GM23338 (cell line): ENCODE measurements around the gene C3orf80.

Experiments used
- CREB1 ChIP-seq: fragments of 250-450 bp; sonication (Bioruptor Pico); IDR thresholded peaks from 2 replicates; pipeline ENCODE4 v1.5.0; 2020; ENCODE audit warnings: low read depth, mild to moderate bottlenecking, moderate library complexity
- CTCF ChIP-seq, 2 experiments: fragments of 200-600 bp in 1 of 2; sonication (generic) in 1 of 2; conservative IDR thresholded peaks; 2 replicates each; pipeline versions ENCODE4 v1.5.1 to v1.6.1; 2016 to 2017; ENCODE audit warnings: antibody characterized with exemption in 2 of 2, low read depth in 2 of 2, mild to moderate bottlenecking in 2 of 2, moderate library complexity in 1 of 2
- ETS1 ChIP-seq: IDR thresholded peaks from 2 replicates; pipeline ENCODE4 v1.6.1; 2016; ENCODE audit warnings: antibody characterized with exemption
- EZH2 ChIP-seq: fragments of 200-600 bp; sonication (generic); IDR thresholded peaks from one replicate; pipeline ENCODE4 v1.8.0; 2017; ENCODE audit warnings: antibody characterized with exemption, mild to moderate bottlenecking, low read depth; ENCODE audit not compliant: unreplicated experiment
- EZH2phosphoT487 ChIP-seq: fragments of 200-600 bp; sonication (generic); IDR thresholded peaks from one replicate; pipeline ENCODE4 v1.8.1; 2018; ENCODE audit warnings: antibody characterized with exemption; ENCODE audit not compliant: unreplicated experiment
- JUNB ChIP-seq: IDR thresholded peaks from one replicate; pipeline ENCODE4 v1.6.1; 2016; ENCODE audit warnings: antibody characterized with exemption; ENCODE audit not compliant: unreplicated experiment
- POLR2AphosphoS5 ChIP-seq: IDR thresholded peaks from 2 replicates; pipeline ENCODE4 v1.6.1; 2016; ENCODE audit warnings: antibody characterized with exemption, low read depth
- ZNF114 ChIP-seq: fragments of 250-450 bp; sonication (Bioruptor Pico); IDR thresholded peaks from 2 replicates; pipeline ENCODE4 v1.5.0; 2020; ENCODE audit warnings: mild to moderate bottlenecking, moderate library complexity
- ZNF331 ChIP-seq: fragments of 250-450 bp; sonication (Bioruptor Pico); IDR thresholded peaks from 2 replicates; pipeline ENCODE4 v1.5.0; 2020; ENCODE audit warnings: low read depth, mild to moderate bottlenecking, moderate library complexity
- TF ChIP-seq, protein P1 (sequence below): IDR thresholded peaks from one replicate; pipeline ENCODE4 v1.6.1; 2018; ENCODE audit warnings: antibody characterized with exemption; ENCODE audit not compliant: unreplicated experiment

DNA sequence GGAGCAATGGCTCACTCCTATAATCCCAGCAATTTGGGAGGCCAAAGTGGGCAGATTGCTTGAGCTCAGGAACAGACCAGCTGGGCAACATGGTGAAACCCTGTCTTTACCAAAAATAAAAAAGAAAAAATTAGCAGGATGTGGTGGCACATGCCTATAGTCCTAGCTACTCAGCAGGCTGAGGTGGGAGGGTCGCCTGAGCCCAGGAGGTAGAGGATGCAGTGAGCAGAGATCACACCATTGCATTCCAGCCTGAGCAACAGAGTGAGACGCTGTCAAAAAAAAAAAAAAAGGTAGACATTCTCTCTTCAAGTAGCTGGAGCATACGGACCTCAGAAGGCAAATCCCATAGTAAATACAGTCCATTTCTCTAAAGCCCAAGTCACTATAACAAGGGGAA is 7.1 kb upstream of the C3orf80 start:
- TF ChIP-seq CTCF (conservative IDR thresholded peaks at IDR 0.05; ENCODE audit: low read depth in 2 of 2) (no peak), EZH2 (no peak), POLR2AphosphoS5 (no peak), CREB1 (CRISPR knock-in tag) (no peak), JUNB (no peak), EZH2phosphoT487 (no peak), ETS1 (no peak), ZNF331 (CRISPR knock-in tag) (no peak), ZNF114 (CRISPR knock-in tag) (no peak)
- TF ChIP-seq, protein P1, sequence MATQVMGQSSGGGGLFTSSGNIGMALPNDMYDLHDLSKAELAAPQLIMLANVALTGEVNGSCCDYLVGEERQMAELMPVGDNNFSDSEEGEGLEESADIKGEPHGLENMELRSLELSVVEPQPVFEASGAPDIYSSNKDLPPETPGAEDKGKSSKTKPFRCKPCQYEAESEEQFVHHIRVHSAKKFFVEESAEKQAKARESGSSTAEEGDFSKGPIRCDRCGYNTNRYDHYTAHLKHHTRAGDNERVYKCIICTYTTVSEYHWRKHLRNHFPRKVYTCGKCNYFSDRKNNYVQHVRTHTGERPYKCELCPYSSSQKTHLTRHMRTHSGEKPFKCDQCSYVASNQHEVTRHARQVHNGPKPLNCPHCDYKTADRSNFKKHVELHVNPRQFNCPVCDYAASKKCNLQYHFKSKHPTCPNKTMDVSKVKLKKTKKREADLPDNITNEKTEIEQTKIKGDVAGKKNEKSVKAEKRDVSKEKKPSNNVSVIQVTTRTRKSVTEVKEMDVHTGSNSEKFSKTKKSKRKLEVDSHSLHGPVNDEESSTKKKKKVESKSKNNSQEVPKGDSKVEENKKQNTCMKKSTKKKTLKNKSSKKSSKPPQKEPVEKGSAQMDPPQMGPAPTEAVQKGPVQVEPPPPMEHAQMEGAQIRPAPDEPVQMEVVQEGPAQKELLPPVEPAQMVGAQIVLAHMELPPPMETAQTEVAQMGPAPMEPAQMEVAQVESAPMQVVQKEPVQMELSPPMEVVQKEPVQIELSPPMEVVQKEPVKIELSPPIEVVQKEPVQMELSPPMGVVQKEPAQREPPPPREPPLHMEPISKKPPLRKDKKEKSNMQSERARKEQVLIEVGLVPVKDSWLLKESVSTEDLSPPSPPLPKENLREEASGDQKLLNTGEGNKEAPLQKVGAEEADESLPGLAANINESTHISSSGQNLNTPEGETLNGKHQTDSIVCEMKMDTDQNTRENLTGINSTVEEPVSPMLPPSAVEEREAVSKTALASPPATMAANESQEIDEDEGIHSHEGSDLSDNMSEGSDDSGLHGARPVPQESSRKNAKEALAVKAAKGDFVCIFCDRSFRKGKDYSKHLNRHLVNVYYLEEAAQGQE = no peak
